DOHH2 (cell line): Measurements from ENCODE around the gene DGUOK.

Experiments
- H3F3A ChIP-seq: fragments of 200-600 bp; sonication (generic), shearing (Covaris generic); 2 replicates; pipeline ENCODE4 v1.6.0; 2016; ENCODE audit warnings: antibody characterized with exemption, mild to moderate bottlenecking; ENCODE audit not compliant: control insufficient read depth, insufficient read depth
- H3K27ac ChIP-seq: fragments of 200-600 bp; sonication (generic); 2 replicates; pipeline ENCODE4 v1.5.1; 2014; ENCODE audit warnings: low read depth, mild to moderate bottlenecking, low read length, moderate library complexity
- H3K27me3 ChIP-seq: fragments of 200-600 bp; sonication (generic); 2 replicates; pipeline ENCODE4 v1.6.1; 2014; ENCODE audit warnings: mild to moderate bottlenecking, low read length, mixed read lengths; ENCODE audit not compliant: control insufficient read depth
- H3K36me3 ChIP-seq: fragments of 200-600 bp; sonication (generic); 2 replicates; pipeline ENCODE4 v1.6.1; 2014; ENCODE audit warnings: mild to moderate bottlenecking, low read length, moderate library complexity, mixed read lengths; ENCODE audit not compliant: control insufficient read depth
- H3K4me1 ChIP-seq: fragments of 200-600 bp; sonication (generic); 2 replicates; pipeline ENCODE4 v1.6.1; 2014; ENCODE audit warnings: mild to moderate bottlenecking, low read length, mixed read lengths; ENCODE audit not compliant: control insufficient read depth
- H3K4me2 ChIP-seq: fragments of 200-600 bp; sonication (generic); 2 replicates; pipeline ENCODE4 v1.6.0; 2014; ENCODE audit warnings: mild to moderate bottlenecking, low read length, moderate library complexity
- H3K4me3 ChIP-seq: fragments of 200-600 bp; sonication (generic); 2 replicates; pipeline ENCODE4 v1.5.1; 2014; ENCODE audit warnings: mild to moderate bottlenecking, low read length, mixed read lengths
- H3K79me2 ChIP-seq: fragments of 200-600 bp; sonication (generic); 2 replicates; pipeline ENCODE4 v1.6.1; 2014; ENCODE audit warnings: mild to moderate bottlenecking, low read length, mixed read lengths; ENCODE audit not compliant: control insufficient read depth
- H3K9me2 ChIP-seq: fragments of 200-600 bp; sonication (generic); replicated peaks from 2 replicates; pipeline ENCODE4 v1.6.1; 2014; ENCODE audit warnings: mild to moderate bottlenecking, low read length, mixed read lengths; ENCODE audit not compliant: control insufficient read depth
- H3K9me3 ChIP-seq: fragments of 200-600 bp; sonication (generic); 2 replicates; pipeline ENCODE4 v1.6.1; 2014; ENCODE audit warnings: antibody characterized with exemption, low read length, mixed read lengths; ENCODE audit not compliant: control insufficient read depth, insufficient read depth
- H4K20me1 ChIP-seq: fragments of 200-600 bp; sonication (generic); 2 replicates; pipeline ENCODE4 v1.6.0; 2014; ENCODE audit warnings: low read depth, mild to moderate bottlenecking, antibody characterized with exemption, low read length, moderate library complexity; ENCODE audit not compliant: control insufficient read depth, insufficient read depth
- EZH2phosphoT487 ChIP-seq: fragments of 200-600 bp; sonication (generic); IDR thresholded peaks from 2 replicates; pipeline ENCODE4 v1.6.1; 2017; ENCODE audit warnings: borderline replicate concordance, mild to moderate bottlenecking, antibody characterized with exemption, low read length, moderate library complexity, mixed read lengths
- TF ChIP-seq, protein P1 (sequence below): fragments of 200-600 bp; sonication (generic); IDR thresholded peaks from one replicate; pipeline ENCODE4 v1.5.1; 2014; ENCODE audit warnings: antibody characterized with exemption, mild to moderate bottlenecking, low read depth, low read length; ENCODE audit not compliant: poor library complexity, severe bottlenecking

The DGUOK gene

DNA sequence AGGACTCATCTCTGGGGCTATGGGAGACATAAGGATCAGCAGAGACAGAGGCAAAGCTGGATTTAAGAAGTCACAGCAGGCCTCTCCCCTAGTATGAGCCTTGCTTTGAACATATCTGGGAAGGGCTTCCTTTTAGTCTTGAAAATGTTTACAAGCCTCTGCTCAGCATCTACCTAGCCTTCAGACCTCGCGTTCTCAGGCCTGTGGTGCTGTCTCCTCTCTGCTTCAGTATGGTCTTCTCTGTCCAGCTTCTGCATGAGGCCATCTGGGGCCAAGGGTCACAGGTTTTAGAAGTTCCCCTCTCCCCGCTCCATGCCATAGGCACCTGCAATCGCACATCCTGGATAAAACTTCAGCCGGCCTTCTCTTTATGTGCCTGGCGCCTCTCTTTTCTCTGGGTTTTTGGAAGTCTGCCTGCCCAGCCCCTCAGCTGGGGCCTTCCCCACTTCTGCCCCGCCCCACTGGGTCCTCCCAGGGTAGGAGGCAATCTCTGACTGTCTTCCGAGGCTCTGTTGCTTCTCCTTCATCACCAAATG is 26.8 kb upstream of the DGUOK start:
- Histone ChIP-seq H3F3A (no peaks in the 10 kb centered on the region), H3K4me1 (no peaks in the 10 kb centered on the region), H3K27ac (no peak overlapping the region), H4K20me1 (no peaks in the 10 kb centered on the region), H3K79me2 (no peaks in the 10 kb centered on the region), H3K9me2 (no peaks in the 10 kb centered on the region), H3K9me3 (no peaks in the 10 kb centered on the region), H3K27me3 (no peaks in the 10 kb centered on the region), H3K4me3 (no peak overlapping the region), H3K4me2 (no peak overlapping the region), H3K36me3 (no peaks in the 10 kb centered on the region)
- TF ChIP-seq, protein P1, sequence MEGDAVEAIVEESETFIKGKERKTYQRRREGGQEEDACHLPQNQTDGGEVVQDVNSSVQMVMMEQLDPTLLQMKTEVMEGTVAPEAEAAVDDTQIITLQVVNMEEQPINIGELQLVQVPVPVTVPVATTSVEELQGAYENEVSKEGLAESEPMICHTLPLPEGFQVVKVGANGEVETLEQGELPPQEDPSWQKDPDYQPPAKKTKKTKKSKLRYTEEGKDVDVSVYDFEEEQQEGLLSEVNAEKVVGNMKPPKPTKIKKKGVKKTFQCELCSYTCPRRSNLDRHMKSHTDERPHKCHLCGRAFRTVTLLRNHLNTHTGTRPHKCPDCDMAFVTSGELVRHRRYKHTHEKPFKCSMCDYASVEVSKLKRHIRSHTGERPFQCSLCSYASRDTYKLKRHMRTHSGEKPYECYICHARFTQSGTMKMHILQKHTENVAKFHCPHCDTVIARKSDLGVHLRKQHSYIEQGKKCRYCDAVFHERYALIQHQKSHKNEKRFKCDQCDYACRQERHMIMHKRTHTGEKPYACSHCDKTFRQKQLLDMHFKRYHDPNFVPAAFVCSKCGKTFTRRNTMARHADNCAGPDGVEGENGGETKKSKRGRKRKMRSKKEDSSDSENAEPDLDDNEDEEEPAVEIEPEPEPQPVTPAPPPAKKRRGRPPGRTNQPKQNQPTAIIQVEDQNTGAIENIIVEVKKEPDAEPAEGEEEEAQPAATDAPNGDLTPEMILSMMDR: no peak
- no peak for TF ChIP-seq EZH2phosphoT487

DNA sequence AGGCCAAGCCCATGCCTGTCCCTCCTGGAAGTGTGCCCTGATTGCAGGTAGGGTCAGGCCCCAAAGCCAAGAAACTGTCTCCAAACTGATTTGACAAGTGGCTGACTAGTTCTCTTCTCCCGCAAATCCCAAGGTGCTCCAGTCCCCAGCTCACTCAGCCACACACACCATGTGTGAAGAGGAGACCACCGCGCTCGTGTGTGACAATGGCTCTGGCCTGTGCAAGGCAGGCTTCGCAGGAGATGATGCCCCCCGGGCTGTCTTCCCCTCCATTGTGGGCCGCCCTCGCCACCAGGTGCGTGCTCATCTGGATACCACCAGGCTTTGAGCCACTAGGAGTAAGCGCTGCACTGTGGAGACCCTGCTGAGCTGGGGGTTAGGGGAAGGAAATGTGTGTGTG is 25.5 kb upstream of the DGUOK start:
- no peak overlapping the region for H3K4me3 ChIP-seq
- TF ChIP-seq, protein P1: no peak
- TF ChIP-seq EZH2phosphoT487: no peak
- H3K27me3 ChIP-seq: no peaks in the 10 kb centered on the region
- H3K79me2 ChIP-seq: no peaks in the 10 kb centered on the region
- H3K36me3 ChIP-seq: no peaks in the 10 kb centered on the region
- no peaks in the 10 kb centered on the region for H3K9me3 ChIP-seq
- no peaks in the 10 kb centered on the region for H4K20me1 ChIP-seq
- no peak overlapping the region for H3K4me2 ChIP-seq
- no peaks in the 10 kb centered on the region for H3K4me1 ChIP-seq
- no peaks in the 10 kb centered on the region for H3K9me2 ChIP-seq
- no peaks in the 10 kb centered on the region for H3F3A ChIP-seq
- no peak overlapping the region for H3K27ac ChIP-seq

GRCh38 chr2:73902284-73902683 is 24.4 kb upstream of the DGUOK start:
- no peaks in the 10 kb centered on the region for H3K36me3 ChIP-seq
- no peaks in the 10 kb centered on the region for H3K9me2 ChIP-seq
- no peaks in the 10 kb centered on the region for H3K27me3 ChIP-seq
- H3K79me2 ChIP-seq: no peaks in the 10 kb centered on the region
- no peaks in the 10 kb centered on the region for H4K20me1 ChIP-seq
- H3F3A ChIP-seq: no peaks in the 10 kb centered on the region
- no peak overlapping the region for H3K4me3 ChIP-seq
- no peak for TF ChIP-seq EZH2phosphoT487
- TF ChIP-seq, protein P1: no peak
- H3K9me3 ChIP-seq: no peaks in the 10 kb centered on the region
- no peak overlapping the region for H3K4me2 ChIP-seq
- no peak overlapping the region for H3K27ac ChIP-seq
- no peaks in the 10 kb centered on the region for H3K4me1 ChIP-seq
